Subcutaneous abdominal adipose tissue (tissue), 5 donors: ENCODE measurements around the gene INPP5A.
"Not testable (repeated sequence)": the region's sequence is repeated elsewhere in the genome, so short reads cannot be mapped to it uniquely, and the experiment has no call there.

Experiments
- H3K27ac ChIP-seq: one replicate; pipeline ENCODE4 v1.7.0; 2013; ENCODE audit warnings: low read depth, mild to moderate bottlenecking, inconsistent platforms, low read length, moderate library complexity
- H3K27me3 ChIP-seq, 5 donors: one replicate each; pipeline ENCODE4 v1.7.0; 2013; ENCODE audit warnings: low read length in 5 of 5, inconsistent platforms in 1 of 5; ENCODE audit not compliant: control insufficient read depth in 5 of 5, insufficient read depth in 4 of 5
- H3K36me3 ChIP-seq, 5 donors: one replicate each; pipeline ENCODE4 v1.7.0; 2013; ENCODE audit warnings: low read length in 5 of 5; ENCODE audit not compliant: control insufficient read depth in 5 of 5, insufficient read depth in 5 of 5
- H3K4me1 ChIP-seq, 5 donors: one replicate each; pipeline ENCODE4 v1.7.0; 2013; ENCODE audit warnings: low read length in 5 of 5, mild to moderate bottlenecking in 3 of 5, moderate library complexity in 1 of 5; ENCODE audit not compliant: control insufficient read depth in 5 of 5, insufficient read depth in 5 of 5
- H3K4me3 ChIP-seq, 5 donors: one replicate each; pipeline ENCODE4 v1.7.0; 2013; ENCODE audit warnings: low read length in 5 of 5, low read depth in 1 of 5
- H3K9ac ChIP-seq, 5 donors: one replicate each; pipeline ENCODE4 v1.7.0; 2013; ENCODE audit warnings: low read length in 5 of 5, mild to moderate bottlenecking in 4 of 5, moderate library complexity in 3 of 5
- H3K9me3 ChIP-seq, 5 donors: one replicate each; pipeline ENCODE4 v1.7.0; 2013; ENCODE audit warnings: low read length in 5 of 5; ENCODE audit not compliant: control insufficient read depth in 5 of 5
- donor health status: healthy.
- donor health status: healthy.
- donor health status: healthy.
- donor health status: healthy.
- donor health status: healthy.

INPP5A gene

GRCh38 chr10:132537684-132538001 is at the start of gene INPP5A:
TSS of gene INPP5A (plus strand) at chr10:132537787. CDS start at chr10:132538097, 310 bp downstream.
- Histone ChIP-seq H3K9ac (peak within 1 kb of the TSS; percentile 81 to 90 (median 87)), H3K4me1 (peaks cover 15 to 57% (median 48%) of the 10 kb centered on the region in 5 donors), H3K27me3 (no peaks in the 10 kb centered on the region), H3K4me3 (peak within 1 kb of the TSS; percentile 71 to 76 (median 74)), H3K27ac (peak within 1 kb of the TSS; percentile 57), H3K9me3 (no peaks in the 10 kb centered on the region), H3K36me3 (peaks cover 0 to 4% (median 0%) of the 10 kb centered on the region in 5 donors)

- Histone ChIP-seq H3K4me1 (peaks cover 0 to 9% (median 5%) of the 10 kb centered on the region in 5 donors), H3K36me3 (no peaks in the 10 kb centered on the region), H3K4me3 (no peak overlapping the region), H3K9ac (no peak overlapping the region), H3K27ac (no peak overlapping the region), H3K9me3 (no peaks in the 10 kb centered on the region), H3K27me3 (peaks cover 0 to 9% (median 0%) of the 10 kb centered on the region in 5 donors)
Measured at GRCh38 chr10:132488231-132488821, 49.3 kb upstream of the INPP5A start.

GRCh38 chr10:132489053-132489703 is 48.4 kb upstream of the INPP5A start:
- Histone ChIP-seq H3K27ac (no peak overlapping the region), H3K4me3 (no peak overlapping the region), H3K27me3 (peaks cover 0 to 9% (median 0%) of the 10 kb centered on the region in 5 donors), H3K9ac (no peak overlapping the region), H3K36me3 (no peaks in the 10 kb centered on the region), H3K9me3 (no peaks in the 10 kb centered on the region), H3K4me1 (peaks cover 0 to 9% (median 5%) of the 10 kb centered on the region in 5 donors)

- H3K27me3 ChIP-seq, result peaks cover 0 to 9% (median 0%) of the 10 kb centered on the region in 5 donors
- H3K27ac ChIP-seq, result no peak overlapping the region
- no peaks in the 10 kb centered on the region for H3K36me3 ChIP-seq
- no peaks in the 10 kb centered on the region for H3K9me3 ChIP-seq
- no peak overlapping the region for H3K4me3 ChIP-seq
- no peak overlapping the region for H3K9ac ChIP-seq
- H3K4me1 ChIP-seq, result peaks cover 0 to 13% (median 5%) of the 10 kb centered on the region in 5 donors
Measured at GRCh38 chr10:132489704-132490534, 47.7 kb upstream of the INPP5A start.

GRCh38 chr10:132491534-132491933 is 46.1 kb upstream of the INPP5A start:
- H3K27ac ChIP-seq, H3K36me3 ChIP-seq, H3K27me3 ChIP-seq, H3K4me3 ChIP-seq, H3K9me3 ChIP-seq, H3K9ac ChIP-seq: not testable (repeated sequence)
- peaks cover 0 to 18% (median 5%) of the 10 kb centered on the region in 5 donors for H3K4me1 ChIP-seq

- Histone ChIP-seq H3K9me3 (no peaks in the 10 kb centered on the region), H3K9ac (no peak overlapping the region), H3K36me3 (no peaks in the 10 kb centered on the region), H3K27me3 (peaks cover 0 to 11% (median 0%) of the 10 kb centered on the region in 5 donors), H3K27ac (no peak overlapping the region), H3K4me1 (peaks cover 0 to 18% (median 5%) of the 10 kb centered on the region in 5 donors), H3K4me3 (no peak overlapping the region)
Measured at GRCh38 chr10:132492323-132493025, 45.1 kb upstream of the INPP5A start.

- no peaks in the 10 kb centered on the region for H3K9me3 ChIP-seq
- H3K27me3 ChIP-seq, result peaks cover 0 to 8% (median 0%) of the 10 kb centered on the region in 5 donors
- H3K36me3 ChIP-seq, result no peaks in the 10 kb centered on the region
- peaks cover 0 to 18% (median 5%) of the 10 kb centered on the region in 5 donors for H3K4me1 ChIP-seq
- H3K9ac ChIP-seq, result no peak overlapping the region
- H3K4me3 ChIP-seq, result no peak overlapping the region
- H3K27ac ChIP-seq, result no peak overlapping the region
Measured at GRCh38 chr10:132493246-132493755, 44.3 kb upstream of the INPP5A start.

GRCh38 chr10:132493756-132494290 is 43.8 kb upstream of the INPP5A start:
- H3K4me1 ChIP-seq, result peaks cover 0 to 18% (median 5%) of the 10 kb centered on the region in 5 donors
- no peak overlapping the region for H3K9ac ChIP-seq
- H3K36me3 ChIP-seq, result no peaks in the 10 kb centered on the region
- H3K27ac ChIP-seq, result no peak overlapping the region
- no peaks in the 10 kb centered on the region for H3K9me3 ChIP-seq
- H3K27me3 ChIP-seq, result peaks cover 0 to 7% (median 0%) of the 10 kb centered on the region in 5 donors
- H3K4me3 ChIP-seq, result no peak overlapping the region

GRCh38 chr10:132494866-132495630 is 42.5 kb upstream of the INPP5A start:
- Histone ChIP-seq H3K27me3 (peaks cover 0 to 10% (median 6%) of the 10 kb centered on the region in 5 donors), H3K9me3 (no peaks in the 10 kb centered on the region), H3K4me1 (peaks cover 0 to 18% (median 5%) of the 10 kb centered on the region in 5 donors), H3K36me3 (no peaks in the 10 kb centered on the region), H3K4me3 (no peak overlapping the region), H3K9ac (no peak overlapping the region), H3K27ac (no peak overlapping the region)
